Caco-2 (cell line): Measurements from ENCODE around the gene SFMBT1. TPM values are rescaled to one million over a fixed set of nuclear protein-coding genes. Genes with fewer than 3 reads are reported as not detected.
A peak's percentile ranks its signal among the peaks of the same experiment; 100 is the strongest.

Source experiments
- BruUV-seq: library from RNA; stranded (reverse); fragments of 400-500 nt; replicated peaks from 2 replicates; lab custom pipeline; 2021; lab: Mats Ljungman, UMichigan
- CTCF ChIA-PET: fragments of 300-600 bp; sonication (Branson Sonifier 250); formaldehyde crosslinking; loops from one replicate; lab custom pipeline; 2022; ENCODE audit warnings: antibody characterized with exemption; lab: Charles Lee
- POLR2A ChIA-PET: fragments of 300-600 bp; sonication (Branson Sonifier 250); formaldehyde crosslinking; loops from one replicate; lab custom pipeline; 2022; ENCODE audit warnings: antibody characterized with exemption; lab: Charles Lee
- DNase-seq, 2 experiments: peaks; one replicate each; pipeline versions ENCODE4 v3.0.0 to v3.0.0-alpha.2; 2020 to 2022
- H3K27me3 ChIP-seq: replicated peaks from 2 replicates; pipeline ENCODE4 v1.6.0; 2011; ENCODE audit warnings: low read length; ENCODE audit not compliant: control insufficient read depth, insufficient read depth
- H3K36me3 ChIP-seq: 2 replicates; pipeline ENCODE4 v1.5.1; 2011; ENCODE audit warnings: low read length; ENCODE audit not compliant: control insufficient read depth, insufficient read depth
- H3K4me1 ChIP-seq: fragments of 250-450 bp; sonication (Bioruptor Pico); 2 replicates; pipeline ENCODE4 v1.5.1; 2020; ENCODE audit warnings: mild to moderate bottlenecking
- H3K4me3 ChIP-seq: 2 replicates; pipeline ENCODE4 v1.5.1; 2011; ENCODE audit warnings: low read depth, mild to moderate bottlenecking, control low read depth, low read length
- H3K9me3 ChIP-seq: fragments of 250-450 bp; sonication (Bioruptor Pico); 2 replicates; pipeline ENCODE4 v1.5.1; 2020; ENCODE audit warnings: mild to moderate bottlenecking, moderate library complexity
- H3K27ac Mint-ChIP-seq: one replicate; pipeline ENCODE4 v1.8.0; 2022; ENCODE audit warnings: mixed read lengths; ENCODE audit not compliant: unreplicated experiment
- H3K27me3 Mint-ChIP-seq: one replicate; pipeline ENCODE4 v1.8.0; 2022; ENCODE audit warnings: mixed read lengths; ENCODE audit not compliant: insufficient read depth, unreplicated experiment
- H3K36me3 Mint-ChIP-seq: one replicate; pipeline ENCODE4 v1.8.0; 2022; ENCODE audit warnings: mild to moderate bottlenecking, mixed read lengths; ENCODE audit not compliant: insufficient read depth, unreplicated experiment
- H3K4me1 Mint-ChIP-seq: one replicate; pipeline ENCODE4 v1.8.0; 2022; ENCODE audit warnings: low read depth, mixed read lengths; ENCODE audit not compliant: unreplicated experiment
- H3K4me3 Mint-ChIP-seq: one replicate; pipeline ENCODE4 v1.8.0; 2022; ENCODE audit warnings: mild to moderate bottlenecking, moderate library complexity, mixed read lengths; ENCODE audit not compliant: unreplicated experiment
- H3K9me3 Mint-ChIP-seq: one replicate; pipeline ENCODE4 v1.8.0; 2022; ENCODE audit warnings: mixed read lengths; ENCODE audit not compliant: unreplicated experiment
- CTCF ChIP-seq, 2 experiments: fragments of 200-600 bp in 1 of 2; IDR thresholded peaks; 1 replicate in 1 of 2; 2 replicates in 1 of 2; pipeline versions ENCODE4 v1.5.1 to v1.8.0; 2011 to 2022; ENCODE audit warnings: antibody characterized with exemption in 1 of 2, control low read depth in 1 of 2, inconsistent platforms in 1 of 2, low read depth in 1 of 2, low read length in 1 of 2, mild to moderate bottlenecking in 1 of 2, moderate library complexity in 1 of 2; ENCODE audit not compliant: insufficient read depth in 1 of 2, severe bottlenecking in 1 of 2, unreplicated experiment in 1 of 2
- intact Hi-C: fragments of 100-400 bp; cut with micrococcal nuclease; formaldehyde crosslinking; loops from one replicate; pipeline ENCODE4 v1.10.0; 2022; ENCODE audit not compliant: unreplicated experiment
- total RNA-seq: library from RNA; stranded (reverse); gene quantifications from 2 replicates; pipeline ENCODE4 v1.2.3, GENCODE V29; 2022

The SFMBT1 gene
- total RNA-seq, 1 experiment from 2014 or later = 45.3 TPM

- peak; percentile 90 to 96 for TF ChIP-seq CTCF (IDR thresholded peaks at IDR 0.05; ENCODE audit: insufficient read depth in 1 of 2, low read depth in 1 of 2, low read length in 1 of 2, severe bottlenecking in 1 of 2, unreplicated experiment in 1 of 2)
- ChIA-PET CTCF (interaction anchor here (0.7 kb wide), 1 partner anchor 35 kb away, joined by 3 read pairs; no protein-coding TSS in a partner anchor), POLR2A (no interaction called here)
- DNase-seq = peak; percentile 87 to 90
- H3K27ac Mint-ChIP-seq = peak overlapping the region; percentile 50
- Histone ChIP-seq H3K4me1 (peaks cover 11% of the 10 kb centered on the region), H3K36me3 (no peaks in the 10 kb centered on the region; the same call in 1 of the 2 replicates), H3K9me3 (no peaks in the 10 kb centered on the region), H3K27me3 (no peaks in the 10 kb centered on the region), H3K4me3 (peak overlapping the region; percentile 51)
- H3K4me3 Mint-ChIP-seq = peak overlapping the region; percentile 76
- H3K9me3 Mint-ChIP-seq = no peaks in the 10 kb centered on the region
- H3K36me3 Mint-ChIP-seq = no peaks in the 10 kb centered on the region
- intact Hi-C loops = loop anchor here (1.0 kb wide), 2 partner anchors 139 to 222 kb away; no protein-coding TSS in a partner anchor
- H3K4me1 Mint-ChIP-seq = peaks cover 8% of the 10 kb centered on the region
- no peaks in the 10 kb centered on the region for H3K27me3 Mint-ChIP-seq
- no TSS peak for BruUV-seq
Measured at GRCh38 chr3:53072653-53073552, 27.0 kb upstream of the SFMBT1 start.

DNA sequence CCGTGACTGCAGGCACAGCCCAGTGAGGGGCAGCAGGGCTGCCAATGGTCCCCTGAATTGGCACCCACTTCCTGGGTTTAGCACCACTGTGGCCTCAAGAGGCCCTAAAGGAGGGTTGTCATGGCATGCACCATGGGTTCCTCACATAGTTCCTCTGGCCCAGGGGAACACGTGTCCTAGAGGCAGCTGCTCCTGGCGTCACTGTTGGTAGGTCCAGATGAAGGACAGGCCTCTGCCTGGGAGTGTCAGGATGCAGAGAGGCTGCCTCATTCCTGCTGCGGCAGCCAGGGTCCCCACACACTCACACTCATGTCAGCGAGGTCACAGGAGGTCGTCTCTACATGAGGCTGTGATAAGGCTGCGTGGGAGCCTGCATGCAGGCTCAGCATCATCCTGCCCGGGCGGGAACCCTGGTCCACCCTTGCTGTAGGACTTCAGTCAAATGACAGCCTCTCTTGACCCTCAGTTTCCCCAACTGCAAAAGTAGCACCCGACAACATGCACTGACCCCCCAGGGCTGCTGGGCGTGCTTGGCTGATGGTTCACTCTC, 26.1 kb upstream of the SFMBT1 start:
- intact Hi-C loops = loop anchor here (1.0 kb wide), 2 partner anchors 138 to 221 kb away; no protein-coding TSS in a partner anchor
- Histone ChIP-seq H3K27me3 (no peaks in the 10 kb centered on the region), H3K36me3 (no peaks in the 10 kb centered on the region; the same call in 1 of the 2 replicates), H3K4me3 (peak overlapping the region; percentile 51), H3K9me3 (no peaks in the 10 kb centered on the region), H3K4me1 (peaks cover 11% of the 10 kb centered on the region)
- Mint-ChIP-seq H3K4me3 (no peak overlapping the region), H3K27ac (no peak overlapping the region), H3K4me1 (peaks cover 8% of the 10 kb centered on the region), H3K27me3 (no peaks in the 10 kb centered on the region), H3K9me3 (no peaks in the 10 kb centered on the region), H3K36me3 (no peaks in the 10 kb centered on the region)
- ChIA-PET POLR2A (no interaction called here), CTCF (no interaction called here)
- no peak for DNase-seq
- BruUV-seq = no TSS peak
- no peak for TF ChIP-seq CTCF (IDR thresholded peaks at IDR 0.05; ENCODE audit: insufficient read depth in 1 of 2, low read depth in 1 of 2, low read length in 1 of 2, severe bottlenecking in 1 of 2, unreplicated experiment in 1 of 2)

GRCh38 chr3:53069422-53070068, 23.7 kb upstream of the SFMBT1 start:
- Mint-ChIP-seq H3K27me3 (peaks cover 6% of the 10 kb centered on the region), H3K4me1 (peaks cover 8% of the 10 kb centered on the region), H3K36me3 (no peaks in the 10 kb centered on the region), H3K9me3 (no peaks in the 10 kb centered on the region), H3K27ac (no peak overlapping the region), H3K4me3 (no peak overlapping the region)
- Histone ChIP-seq H3K4me3 (no peak overlapping the region), H3K9me3 (no peaks in the 10 kb centered on the region), H3K27me3 (no peaks in the 10 kb centered on the region), H3K36me3 (no peaks in the 10 kb centered on the region; the same call in 1 of the 2 replicates), H3K4me1 (peaks cover 11% of the 10 kb centered on the region)
- peak in 1 of 2 experiments; percentile 25 for DNase-seq
- CTCF ChIA-PET = interaction anchor here (0.6 kb wide), 1 partner anchor 20 kb away, joined by 3 read pairs; no protein-coding TSS in a partner anchor
- no TSS peak for BruUV-seq
- POLR2A ChIA-PET = no interaction called here
- no peak for TF ChIP-seq CTCF (IDR thresholded peaks at IDR 0.05; ENCODE audit: insufficient read depth in 1 of 2, low read depth in 1 of 2, low read length in 1 of 2, severe bottlenecking in 1 of 2, unreplicated experiment in 1 of 2)
- intact Hi-C loops = no loop called here
